GM12874 (cell line): ENCODE results near the gene FADS6.

Source experiments
- TF ChIP-seq, protein P1 (sequence below): IDR thresholded peaks from 2 replicates; pipeline ENCODE4 v1.5.1; 2011; ENCODE audit warnings: low read depth, mild to moderate bottlenecking, control low read depth, low read length, moderate library complexity; ENCODE audit not compliant: insufficient read depth

Gene FADS6

DNA sequence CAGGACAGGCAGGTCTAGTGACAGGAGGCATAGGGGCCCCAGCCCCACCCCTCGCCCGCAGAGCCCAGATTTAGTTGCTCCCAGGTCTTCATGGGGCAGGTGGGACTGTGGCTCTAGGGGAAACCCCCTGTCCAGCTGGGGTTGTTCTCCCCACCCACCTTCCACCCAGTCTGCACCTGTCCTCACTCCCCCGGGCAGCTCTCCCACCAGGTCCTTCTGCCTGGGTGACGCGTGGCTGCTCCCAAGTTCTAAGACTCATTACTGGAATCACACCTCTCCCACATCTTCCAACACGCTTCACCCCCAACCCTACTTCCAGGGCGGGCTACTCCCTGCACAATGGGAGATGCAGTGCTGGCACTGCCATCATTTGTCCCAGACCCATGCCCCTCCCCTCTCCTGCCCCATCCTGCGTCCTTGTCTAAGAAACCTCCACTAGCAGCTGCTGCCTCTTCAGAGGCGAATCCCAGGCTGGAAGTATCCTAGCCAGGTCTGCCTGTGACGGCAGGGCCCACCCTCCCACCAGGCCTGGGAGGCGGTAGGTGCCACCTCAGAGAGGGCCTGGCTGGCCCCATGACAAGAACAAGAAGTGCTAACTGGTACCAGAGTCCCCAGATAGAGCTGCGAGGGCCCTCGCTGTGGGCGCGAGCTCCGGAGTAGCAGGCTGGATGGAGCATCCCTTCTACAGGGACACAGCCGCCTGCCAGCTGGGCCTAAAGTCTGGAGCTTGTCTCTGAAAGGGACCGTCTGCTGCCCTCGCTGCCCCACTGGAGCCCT lies 56.6 kb downstream of the FADS6 start:
- TF ChIP-seq, protein P1, sequence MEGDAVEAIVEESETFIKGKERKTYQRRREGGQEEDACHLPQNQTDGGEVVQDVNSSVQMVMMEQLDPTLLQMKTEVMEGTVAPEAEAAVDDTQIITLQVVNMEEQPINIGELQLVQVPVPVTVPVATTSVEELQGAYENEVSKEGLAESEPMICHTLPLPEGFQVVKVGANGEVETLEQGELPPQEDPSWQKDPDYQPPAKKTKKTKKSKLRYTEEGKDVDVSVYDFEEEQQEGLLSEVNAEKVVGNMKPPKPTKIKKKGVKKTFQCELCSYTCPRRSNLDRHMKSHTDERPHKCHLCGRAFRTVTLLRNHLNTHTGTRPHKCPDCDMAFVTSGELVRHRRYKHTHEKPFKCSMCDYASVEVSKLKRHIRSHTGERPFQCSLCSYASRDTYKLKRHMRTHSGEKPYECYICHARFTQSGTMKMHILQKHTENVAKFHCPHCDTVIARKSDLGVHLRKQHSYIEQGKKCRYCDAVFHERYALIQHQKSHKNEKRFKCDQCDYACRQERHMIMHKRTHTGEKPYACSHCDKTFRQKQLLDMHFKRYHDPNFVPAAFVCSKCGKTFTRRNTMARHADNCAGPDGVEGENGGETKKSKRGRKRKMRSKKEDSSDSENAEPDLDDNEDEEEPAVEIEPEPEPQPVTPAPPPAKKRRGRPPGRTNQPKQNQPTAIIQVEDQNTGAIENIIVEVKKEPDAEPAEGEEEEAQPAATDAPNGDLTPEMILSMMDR: no peak

DNA sequence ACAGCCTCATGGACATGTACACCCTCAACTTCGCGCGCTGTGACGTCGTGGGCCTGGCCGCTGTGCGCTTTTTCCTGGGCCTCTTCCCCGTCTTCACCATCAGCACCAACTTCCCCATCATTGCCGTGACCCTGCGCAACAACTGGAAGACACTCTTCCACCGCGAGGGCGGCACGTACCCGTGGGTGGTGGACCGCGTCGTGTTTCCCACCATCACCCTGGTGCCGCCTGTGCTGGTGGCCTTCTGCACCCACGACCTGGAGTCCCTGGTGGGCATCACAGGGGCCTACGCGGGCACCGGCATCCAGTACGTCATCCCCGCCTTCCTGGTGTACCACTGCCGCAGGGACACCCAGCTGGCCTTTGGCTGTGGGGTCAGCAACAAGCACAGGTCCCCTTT lies 57.2 kb downstream of the FADS6 start:
- TF ChIP-seq, protein P1: no peak

DNA sequence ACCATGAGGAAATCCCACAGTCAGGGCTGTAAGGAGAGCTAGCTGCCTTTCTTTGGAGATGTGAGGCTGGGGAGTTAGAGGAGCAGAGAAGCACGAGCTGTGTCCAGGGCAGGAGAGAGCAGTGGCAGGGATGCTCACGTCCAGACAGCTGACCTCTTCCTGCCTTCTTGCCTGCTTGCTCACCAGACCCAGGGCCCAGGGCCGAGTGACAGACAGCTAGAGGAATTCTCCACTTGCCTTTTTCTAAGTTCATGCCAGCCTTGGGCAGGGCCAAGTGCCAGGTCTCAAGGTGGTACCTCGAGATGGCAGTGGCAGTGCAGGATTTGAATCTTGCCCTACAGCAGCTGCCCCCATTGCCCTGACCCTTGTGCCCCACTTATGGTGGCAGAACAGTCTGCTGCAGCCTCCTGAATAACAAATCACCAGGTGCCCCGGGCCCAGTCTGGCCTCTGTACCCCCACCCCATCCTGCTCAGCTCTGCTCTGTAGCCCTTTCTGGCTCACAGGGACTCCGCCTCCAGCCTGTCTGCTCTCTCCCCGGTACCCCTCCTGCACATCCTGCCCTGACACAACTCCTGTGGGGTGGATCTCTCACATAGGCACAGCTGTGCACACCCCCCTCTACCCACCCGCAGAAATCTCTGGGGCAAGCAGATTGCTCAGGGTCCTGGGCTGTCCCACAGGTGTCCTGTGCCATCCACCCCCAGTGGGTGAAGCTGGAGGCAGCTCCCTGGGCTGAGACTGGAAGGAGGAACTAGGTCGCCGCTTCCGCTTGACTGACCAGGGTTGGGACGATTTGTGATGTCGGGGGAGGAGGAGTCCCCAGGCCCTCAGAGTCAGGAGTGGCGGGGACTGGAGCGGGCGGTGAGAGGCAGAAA lies 59.7 kb downstream of the FADS6 start:
- TF ChIP-seq, protein P1: no peak

DNA sequence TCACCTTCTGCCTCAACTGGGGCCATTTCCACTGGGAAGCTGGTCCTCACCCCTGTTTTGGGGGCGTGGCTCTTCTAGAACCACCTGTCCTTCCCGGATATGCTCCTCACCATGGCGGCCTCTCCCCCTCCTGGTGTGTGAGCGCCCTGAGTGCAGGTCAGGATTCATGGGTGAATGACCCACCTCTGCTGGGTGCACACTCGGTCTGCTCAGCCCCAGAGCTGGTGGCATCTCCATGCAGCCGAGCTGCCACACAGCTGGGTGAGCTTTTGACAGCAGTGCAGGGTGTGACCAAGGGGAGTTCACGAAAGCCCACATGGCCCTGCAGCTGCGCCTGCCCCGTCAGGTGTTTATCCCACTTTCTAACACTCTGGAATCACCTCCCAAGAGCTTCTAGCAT lies 61.0 kb downstream of the FADS6 start:
- TF ChIP-seq, protein P1: no peak

DNA sequence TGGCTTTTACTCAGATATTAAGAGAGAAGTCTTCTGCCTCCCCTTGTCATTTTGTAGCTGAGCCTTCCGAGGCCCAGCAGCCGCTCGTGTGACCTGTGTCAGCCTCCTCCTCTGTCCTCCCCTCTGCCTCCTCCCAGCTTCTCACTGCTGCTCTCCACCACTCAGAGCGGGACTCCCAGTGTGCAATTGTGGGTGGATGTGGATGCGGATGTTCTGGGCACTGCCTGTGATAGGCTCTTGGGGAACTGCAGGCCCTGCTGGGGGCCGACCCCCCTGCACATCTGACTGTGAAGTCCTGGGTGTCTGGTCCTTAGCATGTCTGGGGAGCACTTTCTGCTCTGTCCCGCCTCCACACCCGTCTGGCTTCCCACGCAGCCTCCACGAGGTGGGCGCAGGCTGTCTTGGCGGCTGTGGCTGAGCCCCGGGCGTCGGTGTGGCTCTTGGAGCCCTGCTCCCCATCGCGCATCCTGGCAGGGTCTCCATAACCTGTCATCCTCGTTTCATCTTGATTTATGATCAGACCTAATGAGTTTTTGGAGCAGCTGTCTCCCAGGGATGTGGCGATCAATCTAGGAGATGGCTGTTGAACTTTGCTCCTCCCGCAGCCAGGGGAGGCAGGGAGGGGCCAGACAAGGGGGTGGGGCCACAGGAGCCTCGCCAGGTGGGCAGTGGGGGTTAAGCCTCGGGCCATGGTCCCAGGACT lies 61.8 kb downstream of the FADS6 start:
- TF ChIP-seq, protein P1: no peak

DNA sequence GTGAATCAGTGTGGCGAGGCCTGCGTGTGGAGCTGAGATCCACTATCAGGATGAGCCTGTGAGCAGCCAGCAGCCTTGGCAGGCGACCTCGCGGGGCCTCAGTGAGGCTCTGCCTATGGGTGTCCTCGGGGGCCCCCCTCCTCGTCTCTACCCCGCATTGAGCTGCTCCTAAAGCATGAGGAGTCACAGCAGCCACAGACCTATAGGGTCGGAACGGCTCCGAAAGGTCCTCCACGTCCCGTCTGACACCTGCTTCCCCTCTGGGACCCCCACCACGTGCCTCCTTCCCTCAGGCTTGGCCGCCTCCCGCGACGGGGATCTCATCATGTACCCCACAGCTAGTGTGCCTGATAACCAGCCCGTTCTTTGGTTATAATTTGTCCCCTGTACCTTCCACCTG lies 62.6 kb downstream of the FADS6 start:
- TF ChIP-seq, protein P1: no peak

DNA sequence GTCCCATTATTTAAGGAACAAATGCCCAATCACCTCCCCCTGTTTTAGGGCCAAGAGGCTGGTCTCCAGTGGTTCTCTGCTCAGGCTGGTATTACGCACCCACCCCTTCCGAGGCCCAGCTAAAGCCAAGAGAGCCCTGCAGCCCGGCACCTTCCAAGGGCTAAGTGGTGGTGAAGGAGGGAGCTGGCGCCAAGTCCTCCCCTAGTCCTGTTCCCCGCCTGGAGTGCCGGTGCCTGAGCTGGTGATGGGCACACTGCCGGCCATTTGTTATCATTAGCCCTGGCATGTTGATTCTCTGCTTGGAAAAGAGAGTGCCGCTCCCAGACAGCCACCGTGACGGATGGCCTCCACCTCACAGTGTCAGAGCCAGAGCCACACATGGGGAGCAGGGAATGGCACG lies 65.6 kb downstream of the FADS6 start:
- TF ChIP-seq, protein P1: no peak
